HG03439 (cell line): ENCODE results near the gene CDKAL1.

Experiments used
- ATAC-seq: cut with Tn5 transposase; IDR thresholded peaks from one replicate; pipeline ENCODE4 v1.9.1; 2021; ENCODE audit warnings: mild to moderate bottlenecking, moderate library complexity; ENCODE audit not compliant: unreplicated experiment

CDKAL1 gene

GRCh38 chr6:20778912-20779311 lies 244.7 kb downstream of the CDKAL1 start:
- no peak for ATAC-seq

GRCh38 chr6:20789162-20789561 lies 254.9 kb downstream of the CDKAL1 start:
- no peak for ATAC-seq

- no peak for ATAC-seq
Measured at GRCh38 chr6:20790032-20790791, 256.0 kb downstream of the CDKAL1 start.

- ATAC-seq = no peak
Measured at GRCh38 chr6:20791074-20791473, 256.8 kb downstream of the CDKAL1 start.

- no peak for ATAC-seq
Measured at GRCh38 chr6:20791944-20792343, 257.7 kb downstream of the CDKAL1 start.

- no peak for ATAC-seq
Measured at GRCh38 chr6:20793174-20793573, 258.9 kb downstream of the CDKAL1 start.

- no peak for ATAC-seq
Measured at GRCh38 chr6:20797597-20797996, 263.3 kb downstream of the CDKAL1 start.

- ATAC-seq = no peak
Measured at GRCh38 chr6:20800229-20800628, 266.0 kb downstream of the CDKAL1 start.

GRCh38 chr6:20800653-20801052 lies 266.4 kb downstream of the CDKAL1 start:
- no peak for ATAC-seq

- ATAC-seq = no peak
Measured at GRCh38 chr6:20801595-20801994, 267.3 kb downstream of the CDKAL1 start.

GRCh38 chr6:20802596-20802995 lies 268.3 kb downstream of the CDKAL1 start:
- ATAC-seq = no peak

GRCh38 chr6:20805021-20805420 lies 270.8 kb downstream of the CDKAL1 start:
- ATAC-seq = no peak

GRCh38 chr6:20806669-20807068 lies 272.4 kb downstream of the CDKAL1 start:
- ATAC-seq = no peak

- no peak for ATAC-seq
Measured at GRCh38 chr6:20808439-20808838, 274.2 kb downstream of the CDKAL1 start.

- no peak for ATAC-seq
Measured at GRCh38 chr6:20808924-20809323, 274.7 kb downstream of the CDKAL1 start.

GRCh38 chr6:20810727-20811108 lies 276.5 kb downstream of the CDKAL1 start:
- no peak for ATAC-seq

- no peak for ATAC-seq
Measured at GRCh38 chr6:20811109-20811761, 277.0 kb downstream of the CDKAL1 start.

GRCh38 chr6:20812776-20813175 lies 278.5 kb downstream of the CDKAL1 start:
- no peak for ATAC-seq

- no peak for ATAC-seq
Measured at GRCh38 chr6:20814494-20814893, 280.2 kb downstream of the CDKAL1 start.

GRCh38 chr6:20816126-20816525 lies 281.9 kb downstream of the CDKAL1 start:
- no peak for ATAC-seq

GRCh38 chr6:20817806-20818320 lies 283.6 kb downstream of the CDKAL1 start:
- ATAC-seq = no peak

- no peak for ATAC-seq
Measured at GRCh38 chr6:20819774-20820400, 285.6 kb downstream of the CDKAL1 start.
